ENCODE data around the gene HSPBP1. TPM values are rescaled to one million over a fixed set of nuclear protein-coding genes. Genes with fewer than 3 reads are reported as not detected.
"Not testable (repeated sequence)": the region's sequence is repeated elsewhere in the genome, so short reads cannot be mapped to it uniquely, and the experiment has no call there.

Gene HSPBP1, protein sequence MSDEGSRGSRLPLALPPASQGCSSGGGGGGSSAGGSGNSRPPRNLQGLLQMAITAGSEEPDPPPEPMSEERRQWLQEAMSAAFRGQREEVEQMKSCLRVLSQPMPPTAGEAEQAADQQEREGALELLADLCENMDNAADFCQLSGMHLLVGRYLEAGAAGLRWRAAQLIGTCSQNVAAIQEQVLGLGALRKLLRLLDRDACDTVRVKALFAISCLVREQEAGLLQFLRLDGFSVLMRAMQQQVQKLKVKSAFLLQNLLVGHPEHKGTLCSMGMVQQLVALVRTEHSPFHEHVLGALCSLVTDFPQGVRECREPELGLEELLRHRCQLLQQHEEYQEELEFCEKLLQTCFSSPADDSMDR
- total RNA-seq (10 to 100 TPM; 14.3 to 15.1 TPM), total RNA-seq (7.3 to 91.4 (median 16.4) reads per million in 172 experiments)
- polyA plus RNA-seq (2013, experiment 1 of 2) = 21.2 TPM
- polyA plus RNA-seq (2013, experiment 2 of 2) = 21.5 TPM

- Histone ChIP-seq H3K9me3 (ENCODE audit: control insufficient read depth in 1 of 2, insufficient read depth in 1 of 2, low read length in 2 of 2) (no peaks in the 10 kb centered on the region), H3K36me3 (ENCODE audit: insufficient read depth, low read length) (peaks cover 15% of the 10 kb centered on the region), H3K4me1 (ENCODE audit: insufficient read depth, low read length) (peaks cover 41% of the 10 kb centered on the region), H3K4me3 (ENCODE audit: low read length) (peak within 1 kb of the TSS; percentile 73), H3K27ac (ENCODE audit: low read depth in 1 of 2, low read length in 2 of 2) (peak within 1 kb of the TSS; percentile 79 to 88), H3K27me3 (ENCODE audit: control insufficient read depth in 1 of 2, insufficient read depth in 2 of 2, low read length in 2 of 2) (no peaks in the 10 kb centered on the region)
- Mint-ChIP-seq H3K27me3 (no peaks in the 10 kb centered on the region), H3K4me1 (ENCODE audit: low read depth) (peaks cover 42% of the 10 kb centered on the region), H3K9me3 (no peaks in the 10 kb centered on the region), H3K4me3 (peak within 1 kb of the TSS; percentile 98), H3K36me3 (ENCODE audit: low read depth) (peaks cover 35% of the 10 kb centered on the region), H3K27ac (peak within 1 kb of the TSS; percentile 93)
- CTCF ChIA-PET = interaction anchor here (1.3 to 1.6 kb wide), 4 partner anchors 12 to 104 kb away, joined by 3 to 8 read pairs (median 6); partner anchors contain the start of gene TMEM238
- POLR2A ChIA-PET = interaction anchor here (0.9 to 5.9 kb wide), 15 partner anchors 11 to 1143 kb away, joined by 3 to 79 read pairs (median 5); partner anchors contain the start of genes CNOT3, FIZ1, KMT5C and PPP1R12C
- peak; percentile 88 to 98 (median 92) for DNase-seq
- TF ChIP-seq, protein P1, sequence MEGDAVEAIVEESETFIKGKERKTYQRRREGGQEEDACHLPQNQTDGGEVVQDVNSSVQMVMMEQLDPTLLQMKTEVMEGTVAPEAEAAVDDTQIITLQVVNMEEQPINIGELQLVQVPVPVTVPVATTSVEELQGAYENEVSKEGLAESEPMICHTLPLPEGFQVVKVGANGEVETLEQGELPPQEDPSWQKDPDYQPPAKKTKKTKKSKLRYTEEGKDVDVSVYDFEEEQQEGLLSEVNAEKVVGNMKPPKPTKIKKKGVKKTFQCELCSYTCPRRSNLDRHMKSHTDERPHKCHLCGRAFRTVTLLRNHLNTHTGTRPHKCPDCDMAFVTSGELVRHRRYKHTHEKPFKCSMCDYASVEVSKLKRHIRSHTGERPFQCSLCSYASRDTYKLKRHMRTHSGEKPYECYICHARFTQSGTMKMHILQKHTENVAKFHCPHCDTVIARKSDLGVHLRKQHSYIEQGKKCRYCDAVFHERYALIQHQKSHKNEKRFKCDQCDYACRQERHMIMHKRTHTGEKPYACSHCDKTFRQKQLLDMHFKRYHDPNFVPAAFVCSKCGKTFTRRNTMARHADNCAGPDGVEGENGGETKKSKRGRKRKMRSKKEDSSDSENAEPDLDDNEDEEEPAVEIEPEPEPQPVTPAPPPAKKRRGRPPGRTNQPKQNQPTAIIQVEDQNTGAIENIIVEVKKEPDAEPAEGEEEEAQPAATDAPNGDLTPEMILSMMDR (IDR thresholded peaks at IDR 0.05) = no peak
- ATAC-seq (ENCODE audit: poor library complexity) = peak; percentile 86
- intact Hi-C loops (cut with DNase I, micrococcal nuclease) = loop anchor here (1.0 to 5.0 kb wide), 2 partner anchors 21 to 317 kb away; partner anchors contain the start of genes PPP6R1 (in 2 of the 2) and FIZ1 (in 1 of the 2)
Observed at GRCh38 chr19:55279770-55280643, at the start of gene HSPBP1. HSPBP1 (minus strand) TSS chr19:55280110; CDS start chr19:55279608, 502 bp downstream.

DNA sequence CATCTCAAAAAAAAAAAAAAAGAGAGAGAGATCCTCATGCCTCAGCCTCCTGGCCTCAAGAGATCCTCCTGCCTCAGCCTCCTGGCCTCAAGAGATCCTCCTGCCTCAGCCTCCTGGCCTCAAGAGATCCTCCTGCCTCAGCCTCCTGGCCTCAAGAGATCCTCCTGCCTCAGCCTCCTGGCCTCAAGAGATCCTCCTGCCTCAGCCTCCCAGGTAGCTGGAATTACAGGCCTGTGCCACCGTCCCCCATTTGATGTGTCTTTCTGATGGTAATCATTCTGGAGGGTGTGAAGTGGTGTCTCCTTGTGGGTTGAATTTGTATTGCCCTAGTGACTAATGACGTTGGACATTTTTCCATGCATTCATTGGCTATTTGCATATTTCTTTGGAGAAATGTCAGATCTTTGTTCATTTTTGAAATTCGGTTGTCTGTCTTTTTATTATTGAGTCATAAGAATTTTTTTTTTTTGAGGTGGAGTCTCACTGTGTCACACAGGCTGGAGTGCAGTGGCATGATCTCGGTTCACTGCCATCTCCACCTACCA lies 48.9 kb upstream of the HSPBP1 start:
- H3K27me3 ChIP-seq (ENCODE audit: control insufficient read depth in 1 of 2, insufficient read depth in 2 of 2, low read length in 2 of 2); H3K27ac Mint-ChIP-seq; CTCF ChIA-PET; H3K4me3 ChIP-seq (ENCODE audit: low read length); H3K4me1 Mint-ChIP-seq (ENCODE audit: low read depth); H3K36me3 ChIP-seq (ENCODE audit: insufficient read depth, low read length); H3K4me3 Mint-ChIP-seq; H3K9me3 Mint-ChIP-seq; intact Hi-C loops (cut with DNase I, micrococcal nuclease); POLR2A ChIA-PET; ATAC-seq (ENCODE audit: poor library complexity); H3K27ac ChIP-seq (ENCODE audit: low read depth in 1 of 2, low read length in 2 of 2); H3K36me3 Mint-ChIP-seq (ENCODE audit: low read depth); H3K9me3 ChIP-seq (ENCODE audit: control insufficient read depth in 1 of 2, insufficient read depth in 1 of 2, low read length in 2 of 2); H3K4me1 ChIP-seq (ENCODE audit: insufficient read depth, low read length): not testable (repeated sequence)
- peaks cover 12% of the 10 kb centered on the region for H3K27me3 Mint-ChIP-seq
- DNase-seq = peak in 3 of 14 experiments; percentile 20 to 42 (median 36)

- no peaks in the 10 kb centered on the region for H3K27me3 ChIP-seq (ENCODE audit: control insufficient read depth in 1 of 2, insufficient read depth in 2 of 2, low read length in 2 of 2)
- ChIA-PET POLR2A (no interaction called here), CTCF (no interaction called here)
- no peak for ATAC-seq (ENCODE audit: poor library complexity)
- intact Hi-C loops (cut with DNase I, micrococcal nuclease) = no loop called here
- H3K36me3 Mint-ChIP-seq (ENCODE audit: low read depth) = no peaks in the 10 kb centered on the region
- peak within 1 kb of the TSS; percentile 19 for H3K4me3 ChIP-seq (ENCODE audit: low read length)
- H3K4me1 Mint-ChIP-seq (ENCODE audit: low read depth) = no peaks in the 10 kb centered on the region
- no peaks in the 10 kb centered on the region for H3K9me3 Mint-ChIP-seq
- H3K27me3 Mint-ChIP-seq = peaks cover 18% of the 10 kb centered on the region
- H3K27ac ChIP-seq (ENCODE audit: low read depth in 1 of 2, low read length in 2 of 2) = no peak within 1 kb of the TSS
- no peaks in the 10 kb centered on the region for H3K36me3 ChIP-seq (ENCODE audit: insufficient read depth, low read length)
- H3K4me1 ChIP-seq (ENCODE audit: insufficient read depth, low read length) = no peaks in the 10 kb centered on the region
- no peak for DNase-seq
- no peak within 1 kb of the TSS for H3K4me3 Mint-ChIP-seq
- H3K9me3 ChIP-seq (ENCODE audit: control insufficient read depth in 1 of 2, insufficient read depth in 1 of 2, low read length in 2 of 2) = peaks cover 0 to 4% of the 10 kb centered on the region in 2 experiments
- no peak within 1 kb of the TSS for H3K27ac Mint-ChIP-seq
- TF ChIP-seq, protein P1 (IDR thresholded peaks at IDR 0.05) = no peak
Observed at GRCh38 chr19:55325172-55325571, 45.3 kb upstream of the HSPBP1 start, which contains the start of gene TMEM150B. TMEM150B (minus strand) TSS chr19:55325341; CDS start chr19:55321036, 4,305 bp downstream.
